PFSK-1 (cell line): ENCODE data around the gene GPR52.

Experiments
- FOXP2 ChIP-seq: optimal IDR thresholded peaks from 2 replicates; pipeline ENCODE3; 2011; ENCODE audit warnings: borderline replicate concordance, control low read depth, inconsistent platforms; ENCODE audit not compliant: insufficient read depth; ENCODE audit errors: extremely low read length, extremely low read depth
- POLR2AphosphoS5 ChIP-seq: IDR thresholded peaks from 2 replicates; pipeline ENCODE4 v1.6.1; 2012; ENCODE audit warnings: low read depth, mild to moderate bottlenecking, control low read depth, low read length, moderate library complexity
- SIN3A ChIP-seq: IDR thresholded peaks from 2 replicates; pipeline ENCODE4 v1.6.1; 2012; ENCODE audit warnings: mild to moderate bottlenecking, low read length, moderate library complexity, borderline replicate concordance; ENCODE audit not compliant: insufficient read depth
- TAF1 ChIP-seq: IDR thresholded peaks from 2 replicates; pipeline ENCODE4 v1.6.1; 2012; ENCODE audit warnings: low read length, control low read depth, borderline replicate concordance; ENCODE audit not compliant: insufficient read depth
- TF ChIP-seq, protein P1 (sequence below), 2 experiments: IDR thresholded peaks; 2 replicates each; pipeline versions ENCODE4 v1.6.1 to v1.8.0; 2011 to 2012; ENCODE audit warnings: low read depth in 2 of 2, low read length in 2 of 2, control low read depth in 1 of 2, inconsistent platforms in 1 of 2, mild to moderate bottlenecking in 1 of 2, moderate library complexity in 1 of 2; ENCODE audit not compliant: insufficient read depth in 1 of 2

Gene GPR52

DNA sequence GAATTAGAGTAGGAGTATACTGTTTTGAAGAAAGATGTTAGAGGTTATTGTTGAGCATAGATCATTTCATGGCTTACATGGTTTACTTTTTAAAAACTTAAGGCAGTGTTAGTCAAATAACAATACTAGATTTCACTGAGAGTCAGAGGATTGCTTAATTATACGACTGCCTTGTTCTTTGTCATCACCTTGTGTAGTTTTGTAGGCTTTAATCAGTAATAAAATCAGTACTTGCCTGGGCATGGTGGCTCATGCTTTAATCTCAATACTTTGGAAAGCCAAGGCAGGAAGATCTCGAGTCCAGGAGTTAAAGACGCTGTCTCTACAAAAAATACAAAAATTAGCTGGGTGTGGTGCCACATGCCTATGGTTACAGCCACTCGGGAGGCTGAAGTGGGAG, 41.3 kb upstream of the GPR52 start:
- TF ChIP-seq FOXP2, result no peak
- TF ChIP-seq TAF1, result no peak
- no peak for TF ChIP-seq SIN3A
- TF ChIP-seq, protein P1, sequence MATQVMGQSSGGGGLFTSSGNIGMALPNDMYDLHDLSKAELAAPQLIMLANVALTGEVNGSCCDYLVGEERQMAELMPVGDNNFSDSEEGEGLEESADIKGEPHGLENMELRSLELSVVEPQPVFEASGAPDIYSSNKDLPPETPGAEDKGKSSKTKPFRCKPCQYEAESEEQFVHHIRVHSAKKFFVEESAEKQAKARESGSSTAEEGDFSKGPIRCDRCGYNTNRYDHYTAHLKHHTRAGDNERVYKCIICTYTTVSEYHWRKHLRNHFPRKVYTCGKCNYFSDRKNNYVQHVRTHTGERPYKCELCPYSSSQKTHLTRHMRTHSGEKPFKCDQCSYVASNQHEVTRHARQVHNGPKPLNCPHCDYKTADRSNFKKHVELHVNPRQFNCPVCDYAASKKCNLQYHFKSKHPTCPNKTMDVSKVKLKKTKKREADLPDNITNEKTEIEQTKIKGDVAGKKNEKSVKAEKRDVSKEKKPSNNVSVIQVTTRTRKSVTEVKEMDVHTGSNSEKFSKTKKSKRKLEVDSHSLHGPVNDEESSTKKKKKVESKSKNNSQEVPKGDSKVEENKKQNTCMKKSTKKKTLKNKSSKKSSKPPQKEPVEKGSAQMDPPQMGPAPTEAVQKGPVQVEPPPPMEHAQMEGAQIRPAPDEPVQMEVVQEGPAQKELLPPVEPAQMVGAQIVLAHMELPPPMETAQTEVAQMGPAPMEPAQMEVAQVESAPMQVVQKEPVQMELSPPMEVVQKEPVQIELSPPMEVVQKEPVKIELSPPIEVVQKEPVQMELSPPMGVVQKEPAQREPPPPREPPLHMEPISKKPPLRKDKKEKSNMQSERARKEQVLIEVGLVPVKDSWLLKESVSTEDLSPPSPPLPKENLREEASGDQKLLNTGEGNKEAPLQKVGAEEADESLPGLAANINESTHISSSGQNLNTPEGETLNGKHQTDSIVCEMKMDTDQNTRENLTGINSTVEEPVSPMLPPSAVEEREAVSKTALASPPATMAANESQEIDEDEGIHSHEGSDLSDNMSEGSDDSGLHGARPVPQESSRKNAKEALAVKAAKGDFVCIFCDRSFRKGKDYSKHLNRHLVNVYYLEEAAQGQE (IDR thresholded peaks at IDR 0.05; ENCODE audit: insufficient read depth in 1 of 2, low read depth in 2 of 2, low read length in 2 of 2), result no peak
- TF ChIP-seq POLR2AphosphoS5, result no peak

DNA sequence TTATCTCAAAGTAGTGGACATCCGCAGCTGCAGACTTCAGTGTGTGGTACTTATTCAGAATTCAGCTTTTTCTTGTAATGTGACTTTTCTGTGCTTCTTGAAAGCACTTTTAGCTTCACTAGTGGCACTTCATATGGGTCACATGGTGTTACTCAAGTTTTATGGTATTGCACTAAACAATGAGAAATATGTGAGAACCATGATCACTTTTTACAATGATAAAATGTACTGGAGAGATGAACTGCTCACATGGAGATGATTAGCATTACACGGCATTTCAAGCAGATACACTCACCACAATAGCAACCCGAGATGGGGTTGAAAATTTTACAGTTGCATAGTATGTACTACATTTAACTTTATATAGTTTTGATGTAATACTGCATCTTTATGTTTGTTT, 40.1 kb upstream of the GPR52 start:
- no peak for TF ChIP-seq TAF1

DNA sequence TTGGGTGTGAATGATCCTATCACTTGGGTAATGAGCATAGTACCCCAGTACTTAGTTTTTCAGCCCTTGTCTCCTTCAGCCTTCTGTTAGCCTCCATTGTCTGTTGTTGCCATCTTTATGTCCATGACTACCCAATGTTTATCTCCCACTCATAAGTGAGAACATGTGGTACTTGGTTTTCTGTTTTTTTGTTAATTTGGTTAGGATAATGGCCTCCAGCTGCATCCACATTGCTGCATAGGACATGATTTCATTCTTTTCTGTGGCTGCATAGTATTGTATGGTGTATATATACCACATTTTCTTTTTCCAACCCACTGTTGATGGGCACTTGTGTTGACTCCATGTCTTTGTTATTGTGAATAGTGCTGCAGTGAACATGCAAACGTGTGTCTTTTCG, 39.6 kb upstream of the GPR52 start:
- TF ChIP-seq, protein P1 (IDR thresholded peaks at IDR 0.05; ENCODE audit: insufficient read depth in 1 of 2, low read depth in 2 of 2, low read length in 2 of 2), result no peak
- no peak for TF ChIP-seq FOXP2
- TF ChIP-seq POLR2AphosphoS5, result no peak
- TF ChIP-seq TAF1, result no peak
- no peak for TF ChIP-seq SIN3A

DNA sequence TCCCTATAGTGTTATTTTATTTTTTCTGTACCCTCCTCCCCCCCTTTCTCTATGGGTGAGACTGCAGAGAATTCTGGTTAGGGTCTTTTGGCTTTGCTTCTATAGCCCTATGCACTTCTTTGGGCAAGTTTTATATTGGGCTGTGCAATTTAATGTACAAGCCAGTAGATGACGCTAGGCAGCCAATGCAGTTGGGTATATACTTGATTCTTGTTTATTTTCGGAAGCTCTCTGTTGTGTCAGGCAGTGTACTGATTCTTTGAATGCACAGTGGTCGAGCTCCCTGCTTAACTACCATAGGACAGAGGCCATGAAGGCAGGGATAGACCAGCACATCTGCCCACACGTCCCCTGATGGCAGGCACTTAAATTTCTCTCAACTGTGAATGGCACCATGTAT, 34.1 kb upstream of the GPR52 start:
- TF ChIP-seq SIN3A (no peak), TAF1 (no peak)
- TF ChIP-seq, protein P1 (IDR thresholded peaks at IDR 0.05; ENCODE audit: insufficient read depth in 1 of 2, low read depth in 2 of 2, low read length in 2 of 2), result no peak

DNA sequence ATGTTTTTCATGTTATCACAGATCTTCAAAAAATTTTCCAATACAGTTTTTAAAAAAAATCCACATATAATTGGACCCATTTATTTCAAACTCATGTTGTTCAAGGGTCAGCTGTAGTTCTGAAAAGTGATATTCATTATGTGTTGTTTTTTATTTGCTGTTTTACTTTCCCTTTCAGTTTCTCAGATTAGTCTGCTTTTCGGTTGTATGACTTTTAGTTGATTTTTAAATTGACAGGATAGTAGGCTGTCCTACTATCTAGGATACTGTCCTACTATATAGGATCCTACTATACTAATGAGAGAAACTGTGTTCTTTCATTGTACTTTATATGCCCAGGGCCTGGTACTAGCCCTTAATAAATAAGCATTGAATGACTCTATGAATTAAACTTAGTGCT, 33.6 kb upstream of the GPR52 start:
- TF ChIP-seq, protein P1 (IDR thresholded peaks at IDR 0.05; ENCODE audit: insufficient read depth in 1 of 2, low read depth in 2 of 2, low read length in 2 of 2), result no peak
- no peak for TF ChIP-seq TAF1
- no peak for TF ChIP-seq SIN3A
- no peak for TF ChIP-seq POLR2AphosphoS5
- no peak for TF ChIP-seq FOXP2

DNA sequence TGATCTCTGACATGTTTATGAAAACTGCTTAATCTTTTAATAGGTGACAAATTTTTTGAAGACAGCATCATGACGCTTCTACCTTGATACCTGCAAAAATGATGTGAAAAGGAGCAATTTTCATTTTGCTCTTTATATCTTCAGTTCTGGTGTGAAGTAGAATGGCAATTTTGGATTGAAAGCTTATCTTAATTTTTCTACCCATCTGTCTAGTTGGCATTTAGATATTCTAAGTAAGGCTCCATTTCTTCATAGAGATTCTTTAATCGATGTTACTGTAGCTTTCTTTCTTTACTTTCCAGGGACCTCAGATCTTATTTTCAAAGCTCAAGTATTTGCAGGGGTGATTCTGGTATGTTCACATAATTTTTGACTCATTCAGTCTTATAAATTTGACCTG, 32.3 kb upstream of the GPR52 start:
- no peak for TF ChIP-seq FOXP2
- TF ChIP-seq SIN3A, result no peak
- no peak for TF ChIP-seq TAF1
- TF ChIP-seq, protein P1 (IDR thresholded peaks at IDR 0.05; ENCODE audit: insufficient read depth in 1 of 2, low read depth in 2 of 2, low read length in 2 of 2), result no peak
